K562 (cell line): Measurements from ENCODE around the gene ZNF780A. TPM values are rescaled to one million over a fixed set of nuclear protein-coding genes. Genes with fewer than 3 reads are reported as not detected.

Source experiments
- BRCA1 ChIP-seq, 2 experiments: fragments of 450-650 bp in 1 of 2; sonication (generic) in 1 of 2; formaldehyde crosslinking in 1 of 2; IDR thresholded peaks; 2 replicates each; pipeline versions ENCODE4 v1.5.0 to v1.6.1; 2017 to 2020; ENCODE audit warnings: mild to moderate bottlenecking in 1 of 2, missing genetic modification reagents in 1 of 2
- DDX20 ChIP-seq: fragments of 450-650 bp; IDR thresholded peaks from 2 replicates; pipeline ENCODE4 v1.6.1; 2016; ENCODE audit warnings: missing genetic modification characterization, low read depth, mild to moderate bottlenecking, missing compliant biosample characterization, moderate library complexity
- DPF2 ChIP-seq: fragments of 450-650 bp; IDR thresholded peaks from 2 replicates; pipeline ENCODE4 v1.6.1; 2016
- FOXK1 ChIP-seq: sonication (generic); formaldehyde crosslinking; IDR thresholded peaks from 2 replicates; pipeline ENCODE4 v1.8.0; 2022; ENCODE audit warnings: missing genetic modification reagents, mild to moderate bottlenecking, borderline replicate concordance
- LCOR ChIP-seq: sonication (generic); formaldehyde crosslinking; IDR thresholded peaks from 2 replicates; pipeline ENCODE4 v1.8.0; 2022; ENCODE audit warnings: mild to moderate bottlenecking, missing genetic modification reagents
- POLR2AphosphoS5 ChIP-seq: IDR thresholded peaks from 2 replicates; pipeline ENCODE4 v1.6.1; 2011; ENCODE audit warnings: mild to moderate bottlenecking, low read depth, low read length, moderate library complexity; ENCODE audit not compliant: control insufficient read depth, insufficient read depth
- RBFOX2 ChIP-seq: fragments of 200-400 bp; formaldehyde crosslinking; IDR thresholded peaks from 2 replicates; pipeline ENCODE4 v1.6.1; 2017; ENCODE audit warnings: low read depth, mild to moderate bottlenecking, low read length, moderate library complexity
- SRF ChIP-seq, 2 experiments: fragments of 250-450, 450-650 bp in 1 of 2; sonication (Bioruptor Pico) in 1 of 2; sonication (generic) in 1 of 2; formaldehyde crosslinking; IDR thresholded peaks; 2 replicates each; pipeline versions ENCODE4 v1.5.0 to v1.5.1; 2020 to 2022; ENCODE audit warnings: mild to moderate bottlenecking in 1 of 2, missing genetic modification reagents in 1 of 2
- TRIM28 ChIP-seq: fragments of 450-650 bp; IDR thresholded peaks from 2 replicates; pipeline ENCODE4 v1.6.1; 2017
- ZBED1 ChIP-seq: IDR thresholded peaks from 2 replicates; pipeline ENCODE4 v1.6.1; 2014
- ZNF143 ChIP-seq: sonication (generic); formaldehyde crosslinking; IDR thresholded peaks from 2 replicates; pipeline ENCODE4 v1.9.0; 2022; ENCODE audit warnings: mild to moderate bottlenecking, missing genetic modification reagents
- ZNF347 ChIP-seq: fragments of 450-650 bp; formaldehyde crosslinking; IDR thresholded peaks from 2 replicates; pipeline ENCODE4 v1.4.0; 2020; ENCODE audit warnings: low read depth, mild to moderate bottlenecking, moderate library complexity
- polyA plus RNA-seq, 8 experiments: library from polyadenylated mRNA; depleted of rRNA in 4 of 8; stranded (reverse) in 5 of 8; unstranded in 3 of 8; fragments of >200 nt; fragmentation: Nextera tagmentation in 2 of 8; fragmentation: Illumina TruSeq in 1 of 8; extraction: Ambion mirVana in 2 of 8; extraction: Trizol in 1 of 8; gene quantifications; 2 replicates each; pipeline versions ENCODE4 v1.2.1 to v1.2.3, GENCODE V29; 2011 to 2014; ENCODE audit warnings: inconsistent platforms in 1 of 8, missing spikeins in 1 of 8
- total RNA-seq, 7 experiments: library from RNA; depleted of rRNA in 6 of 7; stranded (reverse); fragments of >200 nt in 6 of 7; fragmentation: Illumina TruSeq in 2 of 7; extraction: Trizol in 2 of 7; gene quantifications; 2 replicates each; pipeline versions ENCODE4 v1.2.1 to v1.2.3, GENCODE V29; 2011 to 2021; ENCODE audit warnings: low replicate concordance in 1 of 7
- TF ChIP-seq, protein P1 (sequence below): fragments of 250-450 bp; sonication (Bioruptor Pico); IDR thresholded peaks from 2 replicates; pipeline ENCODE4 v1.4.0; 2020
- TF ChIP-seq, protein P2 (sequence below): IDR thresholded peaks from 2 replicates; pipeline ENCODE4 v1.6.1; 2014; ENCODE audit warnings: antibody characterized with exemption
- TF ChIP-seq, protein P3 (sequence below), 2 experiments: fragments of 200-800 bp in 1 of 2; sonication (Bioruptor generic) in 1 of 2; sonication (generic) in 1 of 2; formaldehyde crosslinking in 1 of 2; IDR thresholded peaks in 1 of 2; conservative IDR thresholded peaks in 1 of 2; 2 replicates each; pipeline versions ENCODE4 v1.5.0 to v1.6.1; 2016 to 2020; ENCODE audit warnings: missing compliant biosample characterization in 1 of 2, missing genetic modification characterization in 1 of 2, missing genetic modification reagents in 1 of 2
- TF ChIP-seq, protein P4 (sequence below): sonication (generic); formaldehyde crosslinking; IDR thresholded peaks from 2 replicates; pipeline ENCODE4 v1.8.0; 2022; ENCODE audit warnings: mild to moderate bottlenecking, missing genetic modification reagents

The ZNF780A gene
- total and polyA plus RNA-seq, 9 of the 15 experiments (the other 6 are each of a cell fraction or from before 2014, with no cell fraction given) = 11.7 to 36.1 (median 25.8) TPM

DNA sequence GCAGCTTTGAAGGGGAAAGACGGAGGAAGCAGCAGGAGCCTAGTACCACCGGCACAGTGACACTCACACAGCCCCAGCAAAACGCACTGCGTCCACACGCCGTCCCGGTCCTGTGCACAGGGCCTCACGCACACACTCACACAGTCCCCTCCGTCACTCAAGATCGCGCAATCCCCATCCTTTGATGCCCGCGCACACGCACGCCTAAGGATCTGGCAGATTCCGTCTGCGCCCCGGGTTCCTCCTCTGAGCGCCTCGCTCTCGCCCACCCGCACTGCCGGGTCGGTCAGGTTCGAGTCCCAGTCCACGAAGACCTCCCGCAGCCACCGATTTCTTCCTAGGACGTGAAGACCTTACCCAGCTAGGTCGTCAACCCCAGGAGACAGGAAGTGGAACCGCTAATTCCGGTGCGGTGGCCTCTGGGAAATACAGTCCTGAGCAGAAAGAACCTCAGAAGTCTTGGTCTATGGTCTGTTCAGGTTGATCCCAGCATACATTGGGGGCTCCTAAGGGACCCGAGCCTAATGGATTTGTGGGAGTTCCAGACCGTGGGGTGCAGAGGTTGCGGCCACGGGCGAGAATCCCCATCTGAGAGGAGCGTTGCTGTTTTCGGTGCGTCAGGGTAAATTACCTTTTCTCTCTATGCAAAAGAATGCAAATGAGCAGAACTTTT lies 34.8 kb downstream of the ZNF780A start, which contains the start of gene ZNF780B (continued):
- TF ChIP-seq, protein P1, sequence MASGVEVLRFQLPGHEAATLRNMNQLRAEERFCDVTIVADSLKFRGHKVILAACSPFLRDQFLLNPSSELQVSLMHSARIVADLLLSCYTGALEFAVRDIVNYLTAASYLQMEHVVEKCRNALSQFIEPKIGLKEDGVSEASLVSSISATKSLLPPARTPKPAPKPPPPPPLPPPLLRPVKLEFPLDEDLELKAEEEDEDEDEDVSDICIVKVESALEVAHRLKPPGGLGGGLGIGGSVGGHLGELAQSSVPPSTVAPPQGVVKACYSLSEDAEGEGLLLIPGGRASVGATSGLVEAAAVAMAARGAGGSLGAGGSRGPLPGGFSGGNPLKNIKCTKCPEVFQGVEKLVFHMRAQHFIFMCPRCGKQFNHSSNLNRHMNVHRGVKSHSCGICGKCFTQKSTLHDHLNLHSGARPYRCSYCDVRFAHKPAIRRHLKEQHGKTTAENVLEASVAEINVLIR = no peak
- TF ChIP-seq ZNF143 (CRISPR knock-in tag) (peak; percentile 78), RBFOX2 (peak; percentile 73), DDX20 (tag) (no peak), FOXK1 (no peak), BRCA1 (IDR thresholded peaks at IDR 0.05) (no peak), BRCA1 (CRISPR knock-in tag; IDR thresholded peaks at IDR 0.05) (no peak), LCOR (CRISPR knock-in tag) (no peak; the same call in 1 of the 2 replicates), DPF2 (no peak), SRF (CRISPR knock-in tag; IDR thresholded peaks at IDR 0.05) (no peak), ZBED1 (no peak), POLR2AphosphoS5 (peak; percentile 16; the same call in 1 of the 2 replicates), ZNF347 (no peak), TRIM28 (no peak)
- TF ChIP-seq, protein P2, sequence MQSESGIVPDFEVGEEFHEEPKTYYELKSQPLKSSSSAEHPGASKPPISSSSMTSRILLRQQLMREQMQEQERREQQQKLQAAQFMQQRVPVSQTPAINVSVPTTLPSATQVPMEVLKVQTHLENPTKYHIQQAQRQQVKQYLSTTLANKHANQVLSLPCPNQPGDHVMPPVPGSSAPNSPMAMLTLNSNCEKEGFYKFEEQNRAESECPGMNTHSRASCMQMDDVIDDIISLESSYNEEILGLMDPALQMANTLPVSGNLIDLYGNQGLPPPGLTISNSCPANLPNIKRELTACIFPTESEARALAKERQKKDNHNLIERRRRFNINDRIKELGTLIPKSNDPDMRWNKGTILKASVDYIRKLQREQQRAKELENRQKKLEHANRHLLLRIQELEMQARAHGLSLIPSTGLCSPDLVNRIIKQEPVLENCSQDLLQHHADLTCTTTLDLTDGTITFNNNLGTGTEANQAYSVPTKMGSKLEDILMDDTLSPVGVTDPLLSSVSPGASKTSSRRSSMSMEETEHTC = no peak
- TF ChIP-seq, protein P3, sequence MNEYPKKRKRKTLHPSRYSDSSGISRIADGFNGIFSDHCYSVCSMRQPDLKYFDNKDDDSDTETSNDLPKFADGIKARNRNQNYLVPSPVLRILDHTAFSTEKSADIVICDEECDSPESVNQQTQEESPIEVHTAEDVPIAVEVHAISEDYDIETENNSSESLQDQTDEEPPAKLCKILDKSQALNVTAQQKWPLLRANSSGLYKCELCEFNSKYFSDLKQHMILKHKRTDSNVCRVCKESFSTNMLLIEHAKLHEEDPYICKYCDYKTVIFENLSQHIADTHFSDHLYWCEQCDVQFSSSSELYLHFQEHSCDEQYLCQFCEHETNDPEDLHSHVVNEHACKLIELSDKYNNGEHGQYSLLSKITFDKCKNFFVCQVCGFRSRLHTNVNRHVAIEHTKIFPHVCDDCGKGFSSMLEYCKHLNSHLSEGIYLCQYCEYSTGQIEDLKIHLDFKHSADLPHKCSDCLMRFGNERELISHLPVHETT (CRISPR knock-in tag; conservative IDR thresholded peaks at IDR 0.05 in 1 of 2, IDR thresholded peaks at IDR 0.05 in 1 of 2) = no peak
- TF ChIP-seq, protein P4, sequence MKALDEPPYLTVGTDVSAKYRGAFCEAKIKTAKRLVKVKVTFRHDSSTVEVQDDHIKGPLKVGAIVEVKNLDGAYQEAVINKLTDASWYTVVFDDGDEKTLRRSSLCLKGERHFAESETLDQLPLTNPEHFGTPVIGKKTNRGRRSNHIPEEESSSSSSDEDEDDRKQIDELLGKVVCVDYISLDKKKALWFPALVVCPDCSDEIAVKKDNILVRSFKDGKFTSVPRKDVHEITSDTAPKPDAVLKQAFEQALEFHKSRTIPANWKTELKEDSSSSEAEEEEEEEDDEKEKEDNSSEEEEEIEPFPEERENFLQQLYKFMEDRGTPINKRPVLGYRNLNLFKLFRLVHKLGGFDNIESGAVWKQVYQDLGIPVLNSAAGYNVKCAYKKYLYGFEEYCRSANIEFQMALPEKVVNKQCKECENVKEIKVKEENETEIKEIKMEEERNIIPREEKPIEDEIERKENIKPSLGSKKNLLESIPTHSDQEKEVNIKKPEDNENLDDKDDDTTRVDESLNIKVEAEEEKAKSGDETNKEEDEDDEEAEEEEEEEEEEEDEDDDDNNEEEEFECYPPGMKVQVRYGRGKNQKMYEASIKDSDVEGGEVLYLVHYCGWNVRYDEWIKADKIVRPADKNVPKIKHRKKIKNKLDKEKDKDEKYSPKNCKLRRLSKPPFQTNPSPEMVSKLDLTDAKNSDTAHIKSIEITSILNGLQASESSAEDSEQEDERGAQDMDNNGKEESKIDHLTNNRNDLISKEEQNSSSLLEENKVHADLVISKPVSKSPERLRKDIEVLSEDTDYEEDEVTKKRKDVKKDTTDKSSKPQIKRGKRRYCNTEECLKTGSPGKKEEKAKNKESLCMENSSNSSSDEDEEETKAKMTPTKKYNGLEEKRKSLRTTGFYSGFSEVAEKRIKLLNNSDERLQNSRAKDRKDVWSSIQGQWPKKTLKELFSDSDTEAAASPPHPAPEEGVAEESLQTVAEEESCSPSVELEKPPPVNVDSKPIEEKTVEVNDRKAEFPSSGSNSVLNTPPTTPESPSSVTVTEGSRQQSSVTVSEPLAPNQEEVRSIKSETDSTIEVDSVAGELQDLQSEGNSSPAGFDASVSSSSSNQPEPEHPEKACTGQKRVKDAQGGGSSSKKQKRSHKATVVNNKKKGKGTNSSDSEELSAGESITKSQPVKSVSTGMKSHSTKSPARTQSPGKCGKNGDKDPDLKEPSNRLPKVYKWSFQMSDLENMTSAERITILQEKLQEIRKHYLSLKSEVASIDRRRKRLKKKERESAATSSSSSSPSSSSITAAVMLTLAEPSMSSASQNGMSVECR (CRISPR knock-in tag) = no peak
